HCT116 (cell line): ENCODE data around the gene MYLK. TPM values are rescaled to one million over a fixed set of nuclear protein-coding genes. Genes with fewer than 3 reads are reported as not detected.

ENCODE experiments used
- ATAC-seq: fragments of 200-7000 bp; cut with Tn5 transposase; 2 replicates; pipeline ENCODE4 v1.9.1; 2020; ENCODE audit warnings: mild to moderate bottlenecking, moderate library complexity
- BruUV-seq: library from RNA; stranded (reverse); fragments of 400-500 nt; replicated peaks from 2 replicates; lab custom pipeline; 2021; lab: Mats Ljungman, UMichigan
- CTCF ChIA-PET: fragments of 300-600 bp; sonication (Branson Sonifier 250); formaldehyde crosslinking; loops from one replicate; lab custom pipeline; 2021; ENCODE audit warnings: antibody characterized with exemption; lab: Charles Lee
- POLR2A ChIA-PET: fragments of 300-600, 350-600 bp; sonication (Branson Sonifier 250); formaldehyde crosslinking; loops from one replicate; lab custom pipeline; 2021; ENCODE audit warnings: antibody characterized with exemption; lab: Charles Lee
- RAD21 ChIA-PET, 2 experiments: fragments of 300-600 bp; sonication (Branson Sonifier 250); formaldehyde crosslinking; loops; one replicate each; lab custom pipeline; 2023; ENCODE audit warnings: low total read pairs in 2 of 2; ENCODE audit not compliant: uncharacterized antibody in 2 of 2, unreplicated experiment in 2 of 2, low non-redundant PET in 1 of 2; lab: Charles Lee
- DNase-seq: peaks from one replicate; pipeline ENCODE4 v3.0.0-alpha.2; 2010; ENCODE audit warnings: low read depth, low spot score
- H2AFZ ChIP-seq: fragments of 200-600 bp; shearing (Covaris generic), sonication (generic); 2 replicates; pipeline ENCODE4 v1.6.1; 2017; ENCODE audit warnings: low read depth, mixed run types, mixed read lengths, antibody characterized with exemption, low read length; ENCODE audit not compliant: poor library complexity, severe bottlenecking
- H3K27ac ChIP-seq: 2 replicates; pipeline ENCODE4 v1.5.1; 2012; ENCODE audit warnings: low read depth, low read length
- H3K27me3 ChIP-seq: fragments of 200-600 bp; sonication (generic); 2 replicates; pipeline ENCODE4 v1.6.1; 2016; ENCODE audit warnings: mixed run types, low read length, mixed read lengths; ENCODE audit not compliant: insufficient read depth
- H3K36me3 ChIP-seq, 2 experiments: fragments of 200-500 bp in 1 of 2; fragments of 200-600 bp in 1 of 2; sonication (Bioruptor generic) in 1 of 2; sonication (generic) in 1 of 2; 2 replicates each; pipeline versions ENCODE4 v1.5.1 to v1.6.1; 2014 to 2016; ENCODE audit warnings: low read length in 2 of 2, inconsistent platforms in 1 of 2, mixed read lengths in 1 of 2, mixed run types in 1 of 2; ENCODE audit not compliant: insufficient read depth in 2 of 2, control insufficient read depth in 1 of 2
- H3K4me1 ChIP-seq, 2 experiments: fragments of 200-600 bp in 1 of 2; sonication (generic) in 1 of 2; 2 replicates each; pipeline versions ENCODE4 v1.5.1 to v1.6.1; 2012 to 2017; ENCODE audit warnings: low read length in 2 of 2, inconsistent platforms in 1 of 2, mild to moderate bottlenecking in 1 of 2, mixed read lengths in 1 of 2, mixed run types in 1 of 2, moderate library complexity in 1 of 2; ENCODE audit not compliant: insufficient read depth in 2 of 2, control insufficient read depth in 1 of 2
- H3K4me2 ChIP-seq: fragments of 200-600 bp; sonication (generic); 2 replicates; pipeline ENCODE4 v1.6.1; 2017; ENCODE audit warnings: mixed run types, low read length, mixed read lengths
- H3K4me3 ChIP-seq, 2 experiments: fragments of 200-600 bp in 1 of 2; sonication (generic) in 1 of 2; replicated peaks in 1 of 2; 2 replicates each; pipeline ENCODE4 v1.5.1; 2011 to 2016; ENCODE audit warnings: low read length in 2 of 2, control low read depth in 1 of 2, low read depth in 1 of 2, mild to moderate bottlenecking in 1 of 2, mixed read lengths in 1 of 2, mixed run types in 1 of 2
- H3K79me2 ChIP-seq: fragments of 200-600 bp; sonication (generic); 2 replicates; pipeline ENCODE4 v1.6.1; 2017; ENCODE audit warnings: mild to moderate bottlenecking, mixed run types, low read length, moderate library complexity, mixed read lengths; ENCODE audit not compliant: insufficient read depth
- H3K9ac ChIP-seq: fragments of 200-600 bp; sonication (generic); 2 replicates; pipeline ENCODE4 v1.6.1; 2016; ENCODE audit warnings: low read length, mixed read lengths
- H3K9me2 ChIP-seq: fragments of 200-600 bp; sonication (generic), shearing (Covaris generic); 2 replicates; pipeline ENCODE4 v1.6.1; 2017; ENCODE audit warnings: mixed run types, mild to moderate bottlenecking, moderate library complexity; ENCODE audit not compliant: insufficient read depth
- H3K9me3 ChIP-seq, 2 experiments: fragments of 200-500 bp in 1 of 2; fragments of 200-600 bp in 1 of 2; sonication (Bioruptor generic) in 1 of 2; sonication (generic) in 1 of 2; 2 replicates each; pipeline ENCODE4 v1.6.1; 2014 to 2017; ENCODE audit warnings: low read length in 2 of 2, mixed read lengths in 2 of 2, inconsistent platforms in 1 of 2, low read depth in 1 of 2, mild to moderate bottlenecking in 1 of 2, mixed run types in 1 of 2, moderate library complexity in 1 of 2; ENCODE audit not compliant: control insufficient read depth in 1 of 2, insufficient read depth in 1 of 2
- H4K20me1 ChIP-seq: fragments of 200-600 bp; sonication (generic), shearing (Covaris generic); 2 replicates; pipeline ENCODE4 v1.6.1; 2017; ENCODE audit warnings: mixed run types, mild to moderate bottlenecking, moderate library complexity; ENCODE audit not compliant: insufficient read depth
- CTCF ChIP-seq, 3 experiments: fragments of 200-600 bp in 1 of 3; sonication (generic) in 1 of 3; IDR thresholded peaks in 2 of 3; conservative IDR thresholded peaks in 1 of 3; 2 replicates each; pipeline ENCODE4 v1.5.1; 2012 to 2017; ENCODE audit warnings: low read depth in 2 of 3, low read length in 2 of 3, antibody characterized with exemption in 1 of 3, borderline replicate concordance in 1 of 3, control low read depth in 1 of 3, mild to moderate bottlenecking in 1 of 3, mixed read lengths in 1 of 3, mixed run types in 1 of 3, moderate library complexity in 1 of 3; ENCODE audit not compliant: insufficient read depth in 1 of 3
- ELF1 ChIP-seq: IDR thresholded peaks from 2 replicates; pipeline ENCODE4 v1.6.1; 2012; ENCODE audit warnings: low read depth, borderline replicate concordance
- FOSL1 ChIP-seq: IDR thresholded peaks from 2 replicates; pipeline ENCODE4 v1.6.1; 2012; ENCODE audit warnings: low read depth
- JUND ChIP-seq: IDR thresholded peaks from 2 replicates; pipeline ENCODE4 v1.6.1; 2012
- MAX ChIP-seq: IDR thresholded peaks from 2 replicates; pipeline ENCODE4 v1.6.1; 2012
- POLR2A ChIP-seq: IDR thresholded peaks from 2 replicates; pipeline ENCODE4 v1.7.0; 2011; ENCODE audit warnings: borderline replicate concordance; ENCODE audit not compliant: insufficient read depth, insufficient read length; ENCODE audit errors: extremely low read depth
- POLR2AphosphoS5 ChIP-seq: IDR thresholded peaks from 2 replicates; pipeline ENCODE4 v1.6.1; 2011; ENCODE audit warnings: mild to moderate bottlenecking, low read depth, low read length, moderate library complexity
- REST ChIP-seq: IDR thresholded peaks from 2 replicates; pipeline ENCODE4 v1.6.1; 2012; ENCODE audit warnings: low read depth
- SP1 ChIP-seq: IDR thresholded peaks from 2 replicates; pipeline ENCODE4 v1.6.1; 2012; ENCODE audit warnings: low read depth
- SRF ChIP-seq: IDR thresholded peaks from 2 replicates; pipeline ENCODE4 v1.6.1; 2012; ENCODE audit warnings: low read depth
- ZBTB33 ChIP-seq: IDR thresholded peaks from 2 replicates; pipeline ENCODE4 v1.6.1; 2011; ENCODE audit warnings: mild to moderate bottlenecking, low read length, moderate library complexity; ENCODE audit not compliant: insufficient replicate concordance; ENCODE audit errors: extremely low read depth
- ZFX ChIP-seq: fragments of 450-650 bp; IDR thresholded peaks from 2 replicates; pipeline ENCODE4 v1.6.1; 2017
- intact Hi-C: fragments of 100-400 bp; cut with micrococcal nuclease; formaldehyde crosslinking; loops from 2 replicates; pipeline ENCODE4 v1.10.0; 2022
- total RNA-seq: library from RNA; stranded (reverse); gene quantifications from one replicate; pipeline ENCODE4 v1.2.1, GENCODE V29; 2021; ENCODE audit not compliant: unreplicated experiment

The MYLK gene
- total RNA-seq, 1 experiment from 2014 or later = 3.8 TPM

GRCh38 chr3:123688241-123688747 lies 195.8 kb downstream of the MYLK start:
- intact Hi-C loops = no loop called here
- H3K9me2 ChIP-seq = no peaks in the 10 kb centered on the region
- no peaks in the 10 kb centered on the region for H4K20me1 ChIP-seq
- BruUV-seq = no TSS peak
- no peak overlapping the region for H3K9ac ChIP-seq
- peak overlapping the region; percentile 60 for H3K4me2 ChIP-seq
- ATAC-seq = peak; percentile 67
- ChIA-PET POLR2A (no interaction called here), CTCF (interaction anchor here (1.5 kb wide), 2 partner anchors 14 to 46 kb away, joined by 4 read pairs; no protein-coding TSS in a partner anchor), RAD21 (no interaction called here)
- TF ChIP-seq SRF = no peak
- no peak for TF ChIP-seq MAX
- peak; percentile 46; the same call in 1 of the 2 replicates for TF ChIP-seq JUND
- peak; percentile 58 for TF ChIP-seq FOSL1
- TF ChIP-seq ELF1 = no peak
- no peak for TF ChIP-seq ZFX
- 0 out of 2 replicates have a peak, but pooled peaks have one; percentile 22 for TF ChIP-seq SP1
- H2AFZ ChIP-seq = no peak overlapping the region
- H3K27ac ChIP-seq = no peak overlapping the region
- H3K79me2 ChIP-seq = no peaks in the 10 kb centered on the region
- H3K9me3 ChIP-seq = no peaks in the 10 kb centered on the region
- H3K4me1 ChIP-seq = peaks cover 4 to 23% of the 10 kb centered on the region in 2 experiments; a peak in 3 of 4 replicates
- peak; percentile 21 for DNase-seq
- H3K27me3 ChIP-seq = no peaks in the 10 kb centered on the region
- no peaks in the 10 kb centered on the region for H3K36me3 ChIP-seq
- H3K4me3 ChIP-seq = no peak overlapping the region

- H2AFZ ChIP-seq = no peak overlapping the region
- no TSS peak for BruUV-seq
- no peak overlapping the region for H3K4me2 ChIP-seq
- POLR2A ChIA-PET = no interaction called here
- H3K27me3 ChIP-seq = no peaks in the 10 kb centered on the region
- H3K36me3 ChIP-seq = no peaks in the 10 kb centered on the region
- H3K9ac ChIP-seq = no peak overlapping the region
- CTCF ChIA-PET = no interaction called here
- H3K27ac ChIP-seq = no peak overlapping the region
- RAD21 ChIA-PET = no interaction called here
- no peaks in the 10 kb centered on the region for H3K9me2 ChIP-seq
- H4K20me1 ChIP-seq = no peaks in the 10 kb centered on the region
- intact Hi-C loops = no loop called here
- no peaks in the 10 kb centered on the region for H3K79me2 ChIP-seq
- H3K4me3 ChIP-seq = no peak overlapping the region
- no peaks in the 10 kb centered on the region for H3K9me3 ChIP-seq
- H3K4me1 ChIP-seq = peaks cover 4 to 20% of the 10 kb centered on the region in 2 experiments; a peak in 3 of 4 replicates
- DNase-seq (no peak), ATAC-seq (no peak)
- no peak for TF ChIP-seq POLR2AphosphoS5
- no peak for TF ChIP-seq ELF1
- TF ChIP-seq SRF = no peak
- no peak for TF ChIP-seq CTCF (IDR thresholded peaks at IDR 0.05 in 2 of 3, conservative IDR thresholded peaks at IDR 0.05 in 1 of 3; ENCODE audit: borderline replicate concordance in 1 of 3, insufficient read depth in 1 of 3, low read depth in 2 of 3, low read length in 2 of 3)
- TF ChIP-seq POLR2A = no peak
- no peak for TF ChIP-seq REST
- TF ChIP-seq ZBTB33 = no peak
These were observed 196.8 kb downstream of the MYLK start for GRCh38 chr3:123687286-123687685.
